Right renal pelvis (tissue), 4 donors: ENCODE results near the gene ZNF512B. TPM values are rescaled to one million over a fixed set of nuclear protein-coding genes. Genes with fewer than 3 reads are reported as not detected.
"Not testable (repeated sequence)": the region's sequence is repeated elsewhere in the genome, so short reads cannot be mapped to it uniquely, and the experiment has no call there.

Experiments
- DNase-seq, 4 donors: peaks; one replicate each; pipeline ENCODE4 v3.0.0-alpha.2; 2013; ENCODE audit warnings: low read depth in 4 of 4, low spot score in 3 of 4, missing footprints in 1 of 4
- polyA plus RNA-seq, 4 donors: library from polyadenylated mRNA; unstranded; fragments of 120-200 nt; gene quantifications; one replicate each; pipeline ENCODE4 v1.2.1, GENCODE V29; 2013; ENCODE audit not compliant: insufficient read length in 4 of 4

ZNF512B gene
- polyA plus RNA-seq, 4 donors: 24.9 to 31.9 (median 26.1) TPM

- no peak for DNase-seq
Measured at GRCh38 chr20:63964412-63964811, 5.3 kb downstream of the ZNF512B start.

GRCh38 chr20:63963784-63964301 lies 5.9 kb downstream of the ZNF512B start:
- no peak for DNase-seq

- no peak for DNase-seq
Measured at GRCh38 chr20:63963348-63963741, 6.4 kb downstream of the ZNF512B start.

GRCh38 chr20:63962426-63963347 lies 7.0 kb downstream of the ZNF512B start:
- DNase-seq: no peak

- DNase-seq: no peak
Measured at GRCh38 chr20:63961664-63962425, 7.9 kb downstream of the ZNF512B start.

- DNase-seq: not testable (repeated sequence)
Measured at GRCh38 chr20:63960654-63961621, 8.8 kb downstream of the ZNF512B start.

GRCh38 chr20:63959699-63960075 lies 10.0 kb downstream of the ZNF512B start:
- no peak for DNase-seq

- no peak for DNase-seq
Measured at GRCh38 chr20:63958964-63959698, 10.6 kb downstream of the ZNF512B start.

- no peak for DNase-seq
Measured at GRCh38 chr20:63958471-63958870, 11.3 kb downstream of the ZNF512B start.

GRCh38 chr20:63957690-63958441 lies 11.9 kb downstream of the ZNF512B start:
- DNase-seq: no peak

- DNase-seq: no peak
Measured at GRCh38 chr20:63957004-63957689, 12.6 kb downstream of the ZNF512B start.

- DNase-seq: no peak
Measured at GRCh38 chr20:63956664-63957003, 13.1 kb downstream of the ZNF512B start.

GRCh38 chr20:63955827-63956663 lies 13.7 kb downstream of the ZNF512B start, which contains the start of gene UCKL1:
UCKL1 (minus strand) TSS chr20:63956416; CDS start chr20:63956372, 44 bp downstream.
- peak in 3 of 4 donors; percentile 77 to 81 (median 78) for DNase-seq

- DNase-seq: no peak
Measured at GRCh38 chr20:63955281-63955826, 14.4 kb downstream of the ZNF512B start.

GRCh38 chr20:63953764-63954429 lies 15.8 kb downstream of the ZNF512B start:
- no peak for DNase-seq

GRCh38 chr20:63952769-63953168 lies 17.0 kb downstream of the ZNF512B start:
- no peak for DNase-seq

- no peak for DNase-seq
Measured at GRCh38 chr20:63952210-63952535, 17.6 kb downstream of the ZNF512B start.
